ENCODE measurements around the gene HIPK1. TPM values are rescaled to one million over a fixed set of nuclear protein-coding genes. Genes with fewer than 3 reads are reported as not detected.

Gene HIPK1
- total RNA-seq, 1 donor from 2014 or later: 41.3 TPM

GRCh38 chr1:113978863-113979702, 50.0 kb downstream of the HIPK1 start, which contains the start of gene OLFML3:
TSS of gene OLFML3 (plus strand) at chr1:113979474. CDS start at chr1:113979517, 43 bp downstream.
- no peaks in the 10 kb centered on the region for H3K27me3 Mint-ChIP-seq (ENCODE audit: insufficient read depth, low read depth)
- no peaks in the 10 kb centered on the region for H3K9me3 Mint-ChIP-seq
- H3K27ac Mint-ChIP-seq: peak within 1 kb of the TSS; percentile 96
- Histone ChIP-seq H3K9me3 (ENCODE audit: low read depth) (no peaks in the 10 kb centered on the region), H3K4me2 (peak within 1 kb of the TSS; percentile 57), H3K4me1 (peaks cover 67% of the 10 kb centered on the region), H3K9ac (no peak within 1 kb of the TSS), H3K27ac (peak within 1 kb of the TSS; percentile 77), H3K27me3 (no peaks in the 10 kb centered on the region), H4K20me1 (ENCODE audit: low read depth) (peaks cover 22% of the 10 kb centered on the region), H2AFZ (replicated peaks) (peak within 1 kb of the TSS; percentile 85), H3K4me3 (peak within 1 kb of the TSS; percentile 22), H3K36me3 (no peaks in the 10 kb centered on the region), H3F3A (ENCODE audit: low read depth) (peaks cover 57% of the 10 kb centered on the region), H3K79me2 (ENCODE audit: low read depth) (peaks cover 19% of the 10 kb centered on the region)
- peaks cover 84% of the 10 kb centered on the region for H3K4me1 Mint-ChIP-seq
- peak; percentile 95 for DNase-seq (ENCODE audit: low spot score)
- H3K36me3 Mint-ChIP-seq: peaks cover 5% of the 10 kb centered on the region
- H3K4me3 Mint-ChIP-seq: peak within 1 kb of the TSS; percentile 77
- no peak for TF ChIP-seq EZH2phosphoT487 (IDR thresholded peaks at IDR 0.05)
- TF ChIP-seq, protein P1, sequence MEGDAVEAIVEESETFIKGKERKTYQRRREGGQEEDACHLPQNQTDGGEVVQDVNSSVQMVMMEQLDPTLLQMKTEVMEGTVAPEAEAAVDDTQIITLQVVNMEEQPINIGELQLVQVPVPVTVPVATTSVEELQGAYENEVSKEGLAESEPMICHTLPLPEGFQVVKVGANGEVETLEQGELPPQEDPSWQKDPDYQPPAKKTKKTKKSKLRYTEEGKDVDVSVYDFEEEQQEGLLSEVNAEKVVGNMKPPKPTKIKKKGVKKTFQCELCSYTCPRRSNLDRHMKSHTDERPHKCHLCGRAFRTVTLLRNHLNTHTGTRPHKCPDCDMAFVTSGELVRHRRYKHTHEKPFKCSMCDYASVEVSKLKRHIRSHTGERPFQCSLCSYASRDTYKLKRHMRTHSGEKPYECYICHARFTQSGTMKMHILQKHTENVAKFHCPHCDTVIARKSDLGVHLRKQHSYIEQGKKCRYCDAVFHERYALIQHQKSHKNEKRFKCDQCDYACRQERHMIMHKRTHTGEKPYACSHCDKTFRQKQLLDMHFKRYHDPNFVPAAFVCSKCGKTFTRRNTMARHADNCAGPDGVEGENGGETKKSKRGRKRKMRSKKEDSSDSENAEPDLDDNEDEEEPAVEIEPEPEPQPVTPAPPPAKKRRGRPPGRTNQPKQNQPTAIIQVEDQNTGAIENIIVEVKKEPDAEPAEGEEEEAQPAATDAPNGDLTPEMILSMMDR (IDR thresholded peaks at IDR 0.05): peak; percentile 77

DNA sequence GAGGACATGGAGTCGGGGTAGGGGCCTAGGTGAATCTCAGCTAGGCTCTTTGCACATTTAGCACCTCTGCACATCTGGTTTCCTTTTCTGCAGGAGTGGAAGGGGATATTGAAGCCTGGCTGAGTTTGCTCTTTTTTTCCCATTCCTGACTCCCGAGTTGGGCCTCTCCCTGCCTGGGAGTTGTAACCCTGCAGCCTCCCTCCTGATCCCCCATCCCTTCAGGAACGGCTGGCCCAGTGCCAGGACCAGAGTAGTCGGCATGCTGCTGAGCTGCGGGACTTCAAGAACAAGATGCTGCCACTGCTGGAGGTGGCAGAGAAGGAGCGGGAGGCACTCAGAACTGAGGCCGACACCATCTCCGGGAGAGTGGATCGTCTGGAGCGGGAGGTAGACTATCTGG, 51.0 kb downstream of the HIPK1 start:
- H3K4me3 ChIP-seq: no peak overlapping the region
- peak overlapping the region; percentile 96 for H3K27ac Mint-ChIP-seq
- peaks cover 5% of the 10 kb centered on the region for H3K36me3 Mint-ChIP-seq
- no peak overlapping the region for H3K9ac ChIP-seq
- H3K9me3 ChIP-seq (ENCODE audit: low read depth): no peaks in the 10 kb centered on the region
- no peaks in the 10 kb centered on the region for H3K9me3 Mint-ChIP-seq
- peak overlapping the region; percentile 57 for H3K4me2 ChIP-seq
- no peaks in the 10 kb centered on the region for H3K27me3 ChIP-seq
- no peaks in the 10 kb centered on the region for H3K36me3 ChIP-seq
- H3K4me1 Mint-ChIP-seq: peaks cover 81% of the 10 kb centered on the region
- peaks cover 3% of the 10 kb centered on the region for H3K27me3 Mint-ChIP-seq (ENCODE audit: insufficient read depth, low read depth)
- H3K4me1 ChIP-seq: peaks cover 60% of the 10 kb centered on the region
- H4K20me1 ChIP-seq (ENCODE audit: low read depth): peaks cover 18% of the 10 kb centered on the region
- H3K79me2 ChIP-seq (ENCODE audit: low read depth): peaks cover 19% of the 10 kb centered on the region
- no peak for DNase-seq (ENCODE audit: low spot score)
- H3F3A ChIP-seq (ENCODE audit: low read depth): peaks cover 52% of the 10 kb centered on the region
- no peak overlapping the region for H3K27ac ChIP-seq
- no peak overlapping the region for H2AFZ ChIP-seq (replicated peaks)
- H3K4me3 Mint-ChIP-seq: no peak overlapping the region
- TF ChIP-seq, protein P1 (IDR thresholded peaks at IDR 0.05): no peak
- TF ChIP-seq EZH2phosphoT487 (IDR thresholded peaks at IDR 0.05) (no peak), EZH2 (IDR thresholded peaks at IDR 0.05) (no peak)

DNA sequence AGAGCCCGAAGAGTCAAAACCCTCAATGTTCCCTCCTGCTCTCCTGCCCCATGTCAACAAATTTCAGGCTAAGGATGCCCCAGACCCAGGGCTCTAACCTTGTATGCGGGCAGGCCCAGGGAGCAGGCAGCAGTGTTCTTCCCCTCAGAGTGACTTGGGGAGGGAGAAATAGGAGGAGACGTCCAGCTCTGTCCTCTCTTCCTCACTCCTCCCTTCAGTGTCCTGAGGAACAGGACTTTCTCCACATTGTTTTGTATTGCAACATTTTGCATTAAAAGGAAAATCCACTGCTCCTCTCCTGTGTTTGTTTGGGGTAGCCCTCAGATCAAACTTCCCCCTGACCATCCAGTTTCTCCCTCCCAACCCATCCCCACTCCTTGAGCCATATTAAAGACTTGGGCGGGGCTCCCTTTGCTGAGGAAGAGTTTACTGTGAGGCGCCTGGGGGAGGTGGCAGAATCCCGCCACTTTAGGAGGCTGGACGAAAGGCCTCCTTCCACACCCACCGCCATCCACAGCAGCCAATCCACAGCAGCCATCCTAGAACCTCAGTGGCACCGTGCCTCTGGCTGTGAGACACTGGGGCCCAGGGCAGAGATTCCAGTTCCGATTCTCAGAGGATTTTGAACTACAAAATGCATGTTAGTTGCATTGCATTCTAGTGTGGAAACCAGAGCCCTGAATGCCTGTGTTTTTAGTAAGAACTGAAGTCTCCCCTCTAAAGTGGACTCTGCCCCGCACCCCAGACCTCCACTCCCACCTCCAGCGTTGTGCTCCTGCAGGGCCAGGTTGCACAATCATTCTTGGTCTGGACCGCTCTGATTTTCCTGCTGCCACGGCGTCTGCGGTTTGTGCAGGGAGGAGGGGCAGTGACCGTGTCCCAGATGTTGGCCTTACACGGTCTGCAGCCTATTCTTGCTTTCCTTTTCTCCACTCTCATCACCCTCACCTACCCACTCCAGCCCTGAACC, 53.1 kb downstream of the HIPK1 start:
- peak overlapping the region; percentile 31 for H2AFZ ChIP-seq (replicated peaks)
- Mint-ChIP-seq H3K27me3 (ENCODE audit: insufficient read depth, low read depth) (peaks cover 8% of the 10 kb centered on the region), H3K36me3 (peaks cover 5% of the 10 kb centered on the region), H3K9me3 (peaks cover 13% of the 10 kb centered on the region), H3K4me1 (peaks cover 60% of the 10 kb centered on the region), H3K4me3 (no peak overlapping the region), H3K27ac (peak overlapping the region; percentile 35)
- H3K4me3 ChIP-seq: no peak overlapping the region
- H3K4me2 ChIP-seq: peak overlapping the region; percentile 37
- no peaks in the 10 kb centered on the region for H3K36me3 ChIP-seq
- no peak for TF ChIP-seq EZH2phosphoT487 (IDR thresholded peaks at IDR 0.05)
- TF ChIP-seq, protein P1 (IDR thresholded peaks at IDR 0.05): no peak
- TF ChIP-seq EZH2 (IDR thresholded peaks at IDR 0.05): no peak
- no peaks in the 10 kb centered on the region for H3K27me3 ChIP-seq
- DNase-seq (ENCODE audit: low spot score): no peak
- H3K9me3 ChIP-seq (ENCODE audit: low read depth): no peaks in the 10 kb centered on the region
- no peak overlapping the region for H3K27ac ChIP-seq
- H3K9ac ChIP-seq: no peak overlapping the region
- H3K4me1 ChIP-seq: peaks cover 39% of the 10 kb centered on the region
- peaks cover 19% of the 10 kb centered on the region for H3K79me2 ChIP-seq (ENCODE audit: low read depth)
- H3F3A ChIP-seq (ENCODE audit: low read depth): peaks cover 31% of the 10 kb centered on the region
- no peaks in the 10 kb centered on the region for H4K20me1 ChIP-seq (ENCODE audit: low read depth)
